Neural progenitor cell (in vitro differentiated cells): Measurements from ENCODE around the gene NXPH2.

Experiments used
- CTCF ChIP-seq: fragments of 200-600 bp; sonication (generic); IDR thresholded peaks from 2 replicates; pipeline ENCODE4 v1.5.1; 2017; ENCODE audit warnings: antibody characterized with exemption, mild to moderate bottlenecking
- EZH2 ChIP-seq: fragments of 200-600 bp; sonication (generic); IDR thresholded peaks from 2 replicates; pipeline ENCODE4 v1.6.1; 2017; ENCODE audit warnings: antibody characterized with exemption, mild to moderate bottlenecking, moderate library complexity
- EZH2phosphoT487 ChIP-seq: fragments of 200-600 bp; sonication (generic); IDR thresholded peaks from 2 replicates; pipeline ENCODE4 v1.6.1; 2017; ENCODE audit warnings: antibody characterized with exemption

GRCh38 chr2:138630164-138630563 lies 150.0 kb downstream of the NXPH2 start:
- no peak for TF ChIP-seq CTCF
- TF ChIP-seq EZH2phosphoT487 = no peak
- no peak for TF ChIP-seq EZH2
